ENCODE data around the gene IL31RA.

Gene IL31RA

DNA sequence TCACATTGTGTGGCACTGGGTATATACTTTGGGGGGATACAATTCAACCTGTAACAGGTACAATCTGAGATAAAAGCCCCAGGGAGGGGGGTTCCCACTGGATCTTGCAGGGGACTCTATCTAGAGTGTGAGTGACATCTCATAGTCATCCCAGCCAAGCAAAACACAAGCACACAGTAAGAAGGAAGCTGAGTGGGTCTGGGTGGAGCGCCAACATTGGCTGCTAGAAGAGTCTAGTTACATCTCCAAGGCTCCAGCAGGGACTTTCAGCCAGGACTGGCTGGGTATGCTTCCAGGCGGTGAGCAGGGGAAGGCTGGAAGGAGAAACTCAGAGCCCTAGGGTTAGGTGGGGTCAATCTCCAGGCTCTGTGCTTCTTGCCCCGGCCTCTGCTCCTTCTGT, 53.0 kb downstream of the IL31RA start:
- no peak for DNase-seq

GRCh38 chr5:55905251-55905650, 54.1 kb downstream of the IL31RA start:
- no peak for DNase-seq

DNA sequence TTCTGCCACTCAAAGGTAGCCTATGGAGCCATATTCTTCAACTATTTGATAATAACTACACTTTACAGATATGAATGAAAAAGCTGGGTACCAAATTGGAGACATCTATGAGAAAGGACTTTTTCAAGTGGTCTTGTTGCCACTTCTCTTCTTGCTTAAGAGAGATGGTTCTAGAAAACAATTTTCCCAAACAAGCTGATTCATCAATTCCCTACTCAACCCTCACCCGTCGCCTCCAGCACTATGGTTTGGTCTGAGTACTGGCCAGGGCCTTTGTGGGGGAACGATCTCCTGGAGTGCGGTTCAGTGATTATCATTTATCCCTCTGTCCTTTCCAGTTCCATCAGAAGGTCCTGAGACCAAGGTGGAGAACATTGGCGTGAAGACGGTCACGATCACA, 56.8 kb downstream of the IL31RA start:
- DNase-seq: no peak

GRCh38 chr5:55908804-55909203, 57.6 kb downstream of the IL31RA start:
- DNase-seq: no peak

DNA sequence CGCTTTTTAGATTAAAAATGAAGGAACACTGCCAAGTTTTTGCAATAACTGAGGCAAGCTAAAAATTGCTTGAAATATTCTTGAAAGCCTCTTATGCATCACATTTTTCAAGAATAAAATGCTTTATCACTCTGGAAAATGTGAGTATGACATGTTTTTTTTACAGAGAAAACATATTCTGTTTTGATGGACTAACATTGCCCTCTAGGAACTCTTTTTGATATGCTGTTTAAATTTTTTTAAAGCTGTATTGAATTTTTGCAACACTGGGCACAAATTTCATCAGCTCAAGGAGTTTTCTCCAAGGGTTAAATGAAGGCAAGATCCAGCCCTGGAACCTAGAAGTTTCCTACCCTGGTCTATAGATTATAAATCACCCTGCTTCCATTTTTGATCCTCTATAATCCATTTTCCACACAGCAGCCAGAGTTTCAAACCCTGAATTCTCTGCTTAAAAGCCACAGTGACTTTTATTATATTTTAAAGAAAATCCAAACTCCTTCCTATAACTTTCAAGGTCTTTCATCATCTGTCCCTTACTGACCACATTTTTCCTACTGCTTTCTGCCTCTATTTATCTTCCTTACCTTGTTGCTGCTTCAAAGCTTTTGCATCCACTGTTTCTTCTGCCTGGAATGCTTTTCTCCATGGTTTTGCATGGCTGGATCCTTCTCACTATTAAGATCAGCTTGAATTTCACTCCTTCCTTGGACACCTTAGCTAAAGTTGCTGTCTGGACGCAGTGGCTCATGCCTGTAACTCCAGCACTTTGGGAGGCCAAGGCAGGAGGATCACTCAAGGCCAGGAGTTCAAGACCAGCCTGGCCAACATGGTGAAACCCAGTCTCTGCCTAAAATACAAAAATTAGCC, 60.9 kb downstream of the IL31RA start:
- peak; percentile 40 for DNase-seq

- DNase-seq: no peak
Observed at GRCh38 chr5:55913466-55914413, 62.6 kb downstream of the IL31RA start.

- DNase-seq: no peak
Observed at GRCh38 chr5:55914971-55915370, 63.8 kb downstream of the IL31RA start.

GRCh38 chr5:55915783-55916182, 64.6 kb downstream of the IL31RA start:
- no peak for DNase-seq

DNA sequence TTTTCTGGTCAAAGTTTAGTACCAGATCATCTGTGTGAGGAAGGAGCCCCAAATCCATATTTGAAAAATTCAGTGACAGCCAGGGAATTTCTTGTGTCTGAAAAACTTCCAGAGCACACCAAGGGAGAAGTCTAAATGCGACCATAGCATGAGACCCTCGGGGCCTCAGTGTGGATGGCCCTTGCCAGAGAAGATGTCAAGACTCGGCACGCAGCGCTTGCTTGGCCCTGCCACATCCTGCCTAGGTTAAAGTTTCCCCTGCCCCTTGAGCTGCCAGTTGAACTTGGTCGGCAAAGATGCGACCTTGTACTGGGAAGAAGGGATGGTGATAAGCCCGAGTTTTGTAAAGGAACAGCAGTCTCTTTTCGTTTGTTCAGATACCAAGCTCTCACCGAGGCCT, 65.8 kb downstream of the IL31RA start:
- DNase-seq: no peak

- no peak for DNase-seq
Observed at GRCh38 chr5:55917402-55918086, 66.4 kb downstream of the IL31RA start.

GRCh38 chr5:55918087-55919035, 67.2 kb downstream of the IL31RA start:
- DNase-seq: no peak

- no peak for DNase-seq
Observed at GRCh38 chr5:55919625-55920024, 68.5 kb downstream of the IL31RA start.

- DNase-seq: peak; percentile 16
Observed at GRCh38 chr5:55920784-55921183, 69.6 kb downstream of the IL31RA start.

- DNase-seq: no peak
Observed at GRCh38 chr5:55921617-55922016, 70.5 kb downstream of the IL31RA start.

DNA sequence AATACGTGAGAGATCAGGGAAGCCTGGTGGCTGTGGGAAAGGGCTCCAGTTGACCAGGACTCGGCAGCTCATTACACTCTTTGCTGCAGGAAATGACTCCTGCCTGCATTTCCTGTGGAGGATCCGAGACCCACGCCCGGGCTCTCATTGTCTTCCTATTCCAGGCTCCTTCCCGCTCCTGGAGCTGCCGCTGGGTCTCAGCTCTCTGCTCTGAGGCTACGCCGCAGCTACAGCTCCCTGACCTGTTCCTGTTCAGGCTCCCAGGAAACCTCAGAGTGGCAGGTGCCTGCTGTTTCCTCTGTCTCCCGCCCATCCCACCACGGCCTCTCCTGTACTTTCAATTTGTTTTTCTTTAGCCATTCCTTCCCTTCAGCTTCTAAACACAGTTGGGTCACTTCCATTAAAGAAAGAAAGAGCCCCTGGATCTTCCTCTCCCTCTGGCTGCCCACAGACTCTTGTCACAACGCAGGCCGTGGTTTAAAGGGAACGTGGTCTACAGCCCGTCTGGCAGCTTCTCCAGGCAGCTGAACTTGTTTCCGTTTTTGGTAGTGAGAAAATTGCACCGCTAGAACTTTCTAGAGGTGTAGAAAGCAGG, 72.1 kb downstream of the IL31RA start:
- DNase-seq: peak; percentile 23

DNA sequence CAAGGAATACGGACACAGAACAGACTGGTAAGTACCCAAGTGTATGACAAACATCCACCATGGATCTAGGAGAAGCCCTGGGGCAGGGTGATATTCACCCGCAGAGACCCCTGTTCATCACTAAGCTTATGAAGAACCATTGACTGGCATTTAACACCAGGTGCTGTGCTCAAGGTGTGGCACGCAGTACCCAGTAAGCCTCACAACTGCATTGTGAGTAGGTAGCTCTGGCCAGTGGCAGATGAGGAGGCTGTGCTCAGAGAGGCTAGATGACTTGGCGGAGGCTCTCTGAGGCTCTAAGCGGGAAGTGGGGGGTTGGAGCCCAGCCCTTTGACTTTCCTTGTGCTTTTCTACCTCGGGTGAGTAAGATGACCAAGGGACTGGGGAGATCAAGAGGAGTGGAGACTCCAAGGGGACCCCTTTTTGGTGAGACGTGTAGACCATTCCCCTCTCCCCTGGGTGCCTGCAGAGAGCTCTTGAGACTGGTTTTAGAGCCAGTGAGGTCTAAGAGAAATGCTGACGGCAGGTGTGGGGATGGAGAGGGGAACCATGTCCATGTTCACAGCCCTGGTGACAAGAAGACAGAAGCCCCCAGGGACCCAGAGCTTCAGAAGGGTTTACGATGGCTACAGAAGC, 72.8 kb downstream of the IL31RA start:
- no peak for DNase-seq

DNA sequence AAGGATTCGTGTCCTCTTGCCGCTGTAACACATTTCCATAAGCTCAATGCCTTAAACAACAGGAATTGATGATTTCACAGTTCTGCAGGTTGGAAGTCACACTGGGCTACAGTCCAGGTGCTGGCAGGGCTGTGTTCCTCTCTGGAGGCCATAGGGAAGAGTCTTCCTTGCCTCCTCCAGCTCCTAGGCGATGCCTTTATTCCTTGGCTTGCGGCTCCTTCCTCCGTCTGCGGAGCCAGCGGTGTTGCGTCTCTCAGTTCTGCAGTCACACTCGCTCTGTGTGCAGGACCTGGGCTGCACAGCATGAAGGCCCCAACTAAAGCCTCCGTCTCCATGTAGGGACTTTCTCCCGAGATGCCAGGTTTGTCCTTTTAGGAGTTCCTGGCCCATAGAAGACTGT, 73.6 kb downstream of the IL31RA start:
- DNase-seq: no peak

DNA sequence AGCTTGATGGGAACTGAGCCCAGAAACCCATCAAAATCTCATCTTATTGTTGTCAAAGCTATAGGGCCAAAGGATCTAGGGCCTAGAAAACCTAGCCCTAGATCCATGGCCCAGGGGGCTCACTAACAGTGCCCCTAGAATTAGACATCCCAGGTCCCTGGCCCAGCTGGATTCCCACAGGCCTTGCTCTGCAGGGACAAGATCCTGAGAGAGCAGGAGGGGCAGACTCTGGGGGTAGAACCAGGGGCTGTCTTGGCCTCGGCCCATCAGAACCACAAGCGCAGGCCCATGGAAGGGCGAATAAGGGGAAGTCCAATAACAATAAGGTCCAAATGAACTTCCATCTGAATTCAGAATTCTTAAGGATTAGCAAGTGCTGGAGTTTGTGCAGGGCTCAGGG, 74.0 kb downstream of the IL31RA start:
- no peak for DNase-seq

DNA sequence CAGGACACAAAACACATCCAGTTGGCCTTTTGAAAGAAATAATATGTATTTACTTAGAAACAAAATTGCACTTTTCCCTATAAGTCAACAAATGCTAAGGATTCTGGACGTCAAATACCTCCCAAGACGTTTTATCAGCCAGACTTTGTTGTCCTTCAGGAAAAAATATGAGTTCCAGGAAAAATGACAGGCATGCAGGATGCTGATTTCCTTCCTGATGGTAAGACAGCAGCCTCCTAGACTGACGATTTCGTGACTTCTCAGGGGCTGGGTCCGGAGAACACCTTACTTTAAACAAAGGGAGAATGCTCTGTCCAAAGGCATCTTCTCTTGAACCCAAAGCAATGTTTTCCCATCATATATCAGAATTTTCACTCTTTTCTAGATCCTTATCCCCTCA, 74.6 kb downstream of the IL31RA start:
- DNase-seq: no peak

GRCh38 chr5:55926476-55926875, 75.3 kb downstream of the IL31RA start:
- no peak for DNase-seq
